ENCODE measurements around the gene PRR7.
A peak's percentile ranks its signal among the peaks of the same experiment; 100 is the strongest.
"Not testable (repeated sequence)": the region's sequence is repeated elsewhere in the genome, so short reads cannot be mapped to it uniquely, and the experiment has no call there.

PRR7 gene

DNA sequence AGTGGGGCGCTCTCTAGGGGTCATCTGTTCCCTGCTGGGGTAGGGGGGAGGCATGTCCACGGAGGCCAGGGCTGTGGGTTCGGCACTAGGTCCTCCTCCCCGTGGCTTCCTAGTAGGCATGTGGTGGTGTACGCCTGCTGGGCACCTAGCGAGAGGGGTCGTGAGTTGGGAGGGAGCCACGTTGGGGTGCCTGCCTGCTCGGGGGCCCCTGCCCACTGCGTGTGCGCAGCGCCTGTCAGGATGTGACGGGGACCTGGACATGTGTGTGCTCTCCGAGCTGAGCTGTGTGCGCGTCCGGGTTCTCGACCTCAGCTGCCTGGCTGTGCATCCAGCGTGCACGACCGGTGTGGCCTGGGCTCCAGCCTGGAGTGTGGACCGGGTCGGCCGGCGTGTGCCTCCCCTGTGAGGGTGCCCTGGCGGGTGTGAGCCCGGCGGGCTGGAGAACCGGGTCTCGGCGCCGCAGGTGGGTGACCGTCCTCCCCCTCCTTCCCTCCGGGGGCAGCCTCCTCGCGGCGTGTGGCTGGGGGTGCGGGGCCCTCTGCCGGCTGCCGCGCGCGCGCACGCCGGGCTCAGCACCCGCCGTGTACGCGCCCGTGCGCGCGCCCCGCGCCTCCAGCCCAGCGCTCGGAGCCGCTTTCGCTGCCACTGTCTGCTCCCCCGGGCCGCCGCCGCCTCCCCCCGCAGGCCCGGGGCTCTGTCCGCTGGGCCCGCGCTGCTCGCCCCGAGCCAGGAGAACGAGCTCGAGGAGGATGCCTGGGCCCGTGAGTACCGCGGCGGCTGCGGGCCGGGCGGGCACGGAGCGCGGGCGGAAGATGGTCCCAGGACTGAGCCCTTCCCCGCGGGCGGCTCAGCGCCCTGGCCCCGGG lies at the start of gene PRR7:
TSS of gene PRR7 (plus strand) at position 615 of the 866 bp plus-strand sequence. CDS start 8,254 bp downstream, outside the sequence.
- peak; percentile 85 for DNase-seq (ENCODE audit: low spot score)

GRCh38 chr5:177397875-177398390 lies 48.7 kb upstream of the PRR7 start:
- DNase-seq (ENCODE audit: low spot score) = no peak

DNA sequence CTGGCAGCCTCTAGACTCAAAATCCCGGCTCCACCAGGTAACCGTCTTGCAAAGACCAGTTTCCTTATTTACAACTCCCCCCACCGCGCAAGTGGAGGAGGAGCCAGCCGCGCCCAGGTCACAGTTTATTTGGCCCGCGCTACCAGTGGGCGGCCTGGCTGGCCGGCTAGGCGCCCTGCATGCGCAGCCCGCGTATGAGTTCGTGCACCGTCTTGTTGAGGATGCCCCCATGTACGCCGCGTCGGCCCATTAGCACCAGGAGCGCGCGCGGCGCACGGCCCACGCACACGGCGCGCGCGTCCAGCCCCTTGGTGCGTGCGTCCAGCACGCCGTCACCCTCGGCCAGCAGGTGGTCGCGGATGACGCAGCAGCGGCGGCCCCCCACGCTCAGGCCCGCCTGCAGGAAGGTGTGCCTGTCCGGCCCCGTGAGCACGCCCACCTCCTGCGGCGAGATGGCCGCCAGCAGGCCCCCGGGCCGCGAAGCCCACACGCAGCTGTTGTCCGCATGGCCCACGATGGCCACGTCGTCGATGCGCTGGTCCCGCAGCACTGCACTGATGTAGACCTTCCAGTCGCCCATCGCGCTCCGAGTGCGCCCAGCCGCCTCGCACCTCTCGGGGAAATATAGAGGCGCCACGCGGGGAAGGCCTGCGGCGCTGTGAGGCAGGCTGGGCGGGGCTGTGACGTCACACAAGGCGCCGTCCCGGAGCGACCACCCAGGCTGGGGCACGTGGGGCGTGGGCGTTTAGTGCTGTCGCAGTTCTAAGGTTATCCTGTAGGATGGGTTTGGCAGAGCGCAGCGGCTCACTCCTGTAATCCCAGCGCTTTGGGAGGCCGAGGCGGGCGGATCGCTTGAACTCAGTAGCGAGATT lies 46.4 kb upstream of the PRR7 start, which contains the start of gene PFN3:
TSS of gene PFN3 (minus strand) at position 665 of the 872 bp plus-strand sequence. CDS start at position 580, 85 bp downstream.
- no peak for DNase-seq (ENCODE audit: low spot score)

- peak; percentile 58 for DNase-seq (ENCODE audit: low spot score)
Observed at GRCh38 chr5:177402271-177403043, 44.2 kb upstream of the PRR7 start.

GRCh38 chr5:177403102-177403791 lies 43.4 kb upstream of the PRR7 start:
- DNase-seq (ENCODE audit: low spot score) = no peak

GRCh38 chr5:177403792-177404640 lies 42.6 kb upstream of the PRR7 start:
- DNase-seq (ENCODE audit: low spot score) = peak; percentile 49

DNA sequence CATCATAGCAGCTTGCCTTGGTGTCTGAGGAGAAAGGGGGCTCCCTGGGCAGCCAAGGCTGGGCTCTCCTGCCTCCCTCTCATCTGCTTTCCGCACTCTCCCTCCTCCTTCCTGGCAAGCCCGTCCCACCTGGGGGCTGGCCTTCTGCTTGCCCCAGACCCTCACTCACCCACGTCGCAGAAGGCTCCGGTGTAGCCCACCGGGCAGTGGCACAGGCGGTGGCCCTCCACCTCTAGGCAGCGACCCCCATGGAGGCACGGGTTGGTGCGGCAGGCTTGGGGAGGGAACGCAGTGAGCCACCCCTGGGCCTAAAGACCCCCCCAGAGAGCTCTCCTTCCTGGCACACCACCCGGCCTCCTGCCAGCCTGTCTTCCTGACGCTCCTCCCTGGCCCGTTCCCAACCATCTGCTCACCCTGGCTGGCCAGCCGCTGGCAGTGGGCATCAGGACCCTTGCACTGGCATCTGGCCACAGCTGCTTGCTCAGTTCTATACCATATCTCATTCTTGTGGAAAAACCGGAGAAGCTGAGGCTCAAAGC lies 41.9 kb upstream of the PRR7 start:
- DNase-seq (ENCODE audit: low spot score) = no peak

- no peak for DNase-seq (ENCODE audit: low spot score)
Observed at GRCh38 chr5:177405312-177405711, 41.3 kb upstream of the PRR7 start.

GRCh38 chr5:177405805-177406204 lies 40.8 kb upstream of the PRR7 start:
- DNase-seq (ENCODE audit: low spot score) = no peak

GRCh38 chr5:177409043-177409801 lies 37.4 kb upstream of the PRR7 start, which contains the start of gene F12:
F12 (minus strand) TSS chr5:177409564; CDS start chr5:177409527, 37 bp downstream.
- no peak for DNase-seq (ENCODE audit: low spot score)

GRCh38 chr5:177410575-177410974 lies 36.0 kb upstream of the PRR7 start:
- no peak for DNase-seq (ENCODE audit: low spot score)

- DNase-seq (ENCODE audit: low spot score) = no peak
Observed at GRCh38 chr5:177412603-177413233, 33.9 kb upstream of the PRR7 start.

DNA sequence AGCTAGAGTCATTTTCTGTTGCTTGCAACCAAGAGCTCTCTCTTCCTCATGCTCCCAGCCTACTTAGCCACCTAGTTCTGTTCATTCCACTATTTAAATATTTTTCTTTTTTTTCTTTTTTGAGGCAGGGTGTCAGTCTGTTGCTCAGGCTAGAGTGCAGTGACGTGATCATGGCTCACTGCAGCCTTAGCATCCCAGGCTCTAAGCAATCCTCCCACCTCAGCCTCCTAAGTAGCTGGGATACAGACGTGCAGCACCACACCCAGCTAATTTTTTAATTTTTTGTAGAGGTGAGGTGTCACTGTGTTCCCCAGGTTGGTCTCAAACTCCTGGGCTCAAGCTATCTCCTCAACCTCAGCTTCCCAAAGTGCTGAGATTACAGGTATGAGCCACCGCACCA lies 32.1 kb upstream of the PRR7 start:
- no peak for DNase-seq (ENCODE audit: low spot score)

DNA sequence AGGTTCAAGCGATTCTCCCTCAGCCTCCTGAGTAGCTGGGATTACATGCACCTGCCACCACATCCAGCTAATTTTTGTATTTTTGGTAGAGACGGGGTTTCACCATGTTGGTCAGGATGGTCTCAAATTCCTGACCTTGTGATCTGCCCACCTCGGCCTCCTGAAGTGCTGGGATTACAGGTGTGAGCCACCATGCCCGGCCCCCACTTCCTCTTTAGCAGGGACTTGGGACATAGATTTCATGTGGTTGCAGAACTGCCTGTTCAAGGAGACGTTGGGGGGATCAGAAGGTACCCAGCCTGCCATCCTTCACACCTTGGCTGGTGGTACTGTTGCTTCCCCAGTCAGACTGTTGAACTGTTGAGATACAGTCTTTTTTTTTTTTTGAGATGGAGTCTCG lies 29.5 kb upstream of the PRR7 start:
- DNase-seq (ENCODE audit: low spot score) = not testable (repeated sequence)

- DNase-seq (ENCODE audit: low spot score) = no peak
Observed at GRCh38 chr5:177419046-177419445, 27.6 kb upstream of the PRR7 start.

DNA sequence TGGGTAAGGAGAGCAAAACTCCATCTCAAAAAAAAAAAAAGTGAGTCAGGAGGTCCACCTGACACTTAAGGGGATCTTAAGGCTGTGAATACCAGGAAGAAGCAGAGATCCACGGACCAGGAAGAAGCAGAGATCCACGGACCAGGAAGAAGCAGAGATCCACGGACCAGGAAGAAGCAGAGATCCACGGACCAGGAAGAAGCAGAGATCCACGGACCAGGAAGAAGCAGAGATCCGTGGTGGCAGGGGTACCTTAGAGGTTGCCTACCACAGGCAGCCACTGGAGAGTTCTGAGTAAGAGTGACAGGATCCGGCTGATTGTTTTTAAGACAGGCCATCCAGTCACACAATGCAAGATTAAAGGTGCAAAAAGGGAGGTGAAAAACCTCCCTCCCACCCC lies 26.1 kb upstream of the PRR7 start:
- not testable (repeated sequence) for DNase-seq (ENCODE audit: low spot score)

GRCh38 chr5:177421062-177421798 lies 25.4 kb upstream of the PRR7 start:
- no peak for DNase-seq (ENCODE audit: low spot score)

- DNase-seq (ENCODE audit: low spot score) = no peak
Observed at GRCh38 chr5:177423671-177424070, 22.9 kb upstream of the PRR7 start.

Measured in putamen (tissue), 1 donor.